Astrocyte (in vitro differentiated cells and primary cell): ENCODE data around the gene DESI1.

Source experiments
- CTCF ChIP-seq: IDR thresholded peaks from 2 replicates; pipeline ENCODE4 v1.5.1; 2011; ENCODE audit warnings: low read depth, mild to moderate bottlenecking, inconsistent platforms, low read length, moderate library complexity; ENCODE audit not compliant: insufficient read depth
- EZH2 ChIP-seq: IDR thresholded peaks from 2 replicates; pipeline ENCODE4 v1.6.1; 2012; ENCODE audit warnings: mild to moderate bottlenecking, low read length, inconsistent platforms; ENCODE audit not compliant: insufficient read depth

GRCh38 chr22:41661088-41661487 lies 40.2 kb upstream of the DESI1 start:
- TF ChIP-seq CTCF (no peak), EZH2 (no peak)
